ENCODE data around the gene MRFAP1L1. TPM values are rescaled to one million over a fixed set of nuclear protein-coding genes. Genes with fewer than 3 reads are reported as not detected.

MRFAP1L1 gene
- total and polyA plus RNA-seq, 2 experiments from 2014 or later = 43.9 to 44.1 TPM

GRCh38 chr4:6672131-6672530 is 37.5 kb downstream of the MRFAP1L1 start:
- Histone ChIP-seq H3K79me2 (ENCODE audit: insufficient read depth) (peaks cover 27% of the 10 kb centered on the region), H3K36me3 (ENCODE audit: low read depth) (no peaks in the 10 kb centered on the region), H3F3A (ENCODE audit: insufficient read depth) (peaks cover 10% of the 10 kb centered on the region), H3K27me3 (replicated peaks; ENCODE audit: insufficient read depth) (no peaks in the 10 kb centered on the region), H3K9me3 (ENCODE audit: low read depth) (no peaks in the 10 kb centered on the region), H2AFZ (no peak overlapping the region), H3K4me1 (ENCODE audit: insufficient read depth) (peaks cover 15% of the 10 kb centered on the region), H3K9ac (no peak overlapping the region), H3K27ac (no peak overlapping the region), H3K4me3 (no peak overlapping the region), H4K20me1 (ENCODE audit: insufficient read depth) (no peaks in the 10 kb centered on the region; the same call in 1 of the 2 replicates), H3K9me2 (ENCODE audit: insufficient read depth) (no peaks in the 10 kb centered on the region), H3K4me2 (ENCODE audit: unreplicated experiment) (no peak overlapping the region)
- no peak for TF ChIP-seq EZH2 (IDR thresholded peaks at IDR 0.05; ENCODE audit: insufficient read depth, poor library complexity, severe bottlenecking)
- no peak for TF ChIP-seq EZH2phosphoT487 (IDR thresholded peaks at IDR 0.05; ENCODE audit: insufficient read depth, low read depth)
- in situ Hi-C loops (cut with MboI) = no loop called here
- 96 to 98% methylated on average over 19 of the region's 19 CpGs for WGBS, 2 experiments (ENCODE audit: low coverage in 1 of 2, low lambda C conversion rate in 2 of 2, missing lambda C conversion rate in 2 of 2)
- DNase-seq = no peak

GRCh38 chr4:6671648-6672047 is 38.0 kb downstream of the MRFAP1L1 start:
- TF ChIP-seq EZH2phosphoT487 (IDR thresholded peaks at IDR 0.05; ENCODE audit: insufficient read depth, low read depth) (no peak), EZH2 (IDR thresholded peaks at IDR 0.05; ENCODE audit: insufficient read depth, poor library complexity, severe bottlenecking) (no peak)
- WGBS, 2 experiments (ENCODE audit: low coverage in 1 of 2, low lambda C conversion rate in 2 of 2, missing lambda C conversion rate in 2 of 2) = 85 to 88% methylated on average over 1 of the region's 1 CpG
- Histone ChIP-seq H3K4me3 (no peak overlapping the region), H3K4me2 (ENCODE audit: unreplicated experiment) (no peak overlapping the region), H3K9me2 (ENCODE audit: insufficient read depth) (no peaks in the 10 kb centered on the region), H3K9ac (no peak overlapping the region), H3K27ac (no peak overlapping the region), H2AFZ (no peak overlapping the region), H3K4me1 (ENCODE audit: insufficient read depth) (peaks cover 15% of the 10 kb centered on the region), H3K9me3 (ENCODE audit: low read depth) (no peaks in the 10 kb centered on the region), H3K36me3 (ENCODE audit: low read depth) (no peaks in the 10 kb centered on the region), H3F3A (ENCODE audit: insufficient read depth) (peaks cover 10% of the 10 kb centered on the region), H3K27me3 (replicated peaks; ENCODE audit: insufficient read depth) (no peaks in the 10 kb centered on the region), H4K20me1 (ENCODE audit: insufficient read depth) (no peaks in the 10 kb centered on the region; the same call in 1 of the 2 replicates), H3K79me2 (ENCODE audit: insufficient read depth) (peaks cover 22% of the 10 kb centered on the region)
- in situ Hi-C loops (cut with MboI) = no loop called here
- DNase-seq = no peak

- H4K20me1 ChIP-seq (ENCODE audit: insufficient read depth) = no peaks in the 10 kb centered on the region
- no peaks in the 10 kb centered on the region for H3K4me1 ChIP-seq (ENCODE audit: insufficient read depth)
- H3K27me3 ChIP-seq (replicated peaks; ENCODE audit: insufficient read depth) = no peaks in the 10 kb centered on the region
- in situ Hi-C loops (cut with MboI) = no loop called here
- H3K9me3 ChIP-seq (ENCODE audit: low read depth) = no peaks in the 10 kb centered on the region
- H3K9me2 ChIP-seq (ENCODE audit: insufficient read depth) = no peaks in the 10 kb centered on the region
- no peak overlapping the region for H3K4me2 ChIP-seq (ENCODE audit: unreplicated experiment)
- WGBS, 2 experiments (ENCODE audit: low coverage in 1 of 2, low lambda C conversion rate in 2 of 2, missing lambda C conversion rate in 2 of 2) = 69 to 71% methylated on average over 11 of the region's 11 CpGs
- TF ChIP-seq EZH2 (IDR thresholded peaks at IDR 0.05; ENCODE audit: insufficient read depth, poor library complexity, severe bottlenecking) = no peak
- no peak for TF ChIP-seq EZH2phosphoT487 (IDR thresholded peaks at IDR 0.05; ENCODE audit: insufficient read depth, low read depth)
- no peak overlapping the region for H3K4me3 ChIP-seq
- H3K79me2 ChIP-seq (ENCODE audit: insufficient read depth) = no peaks in the 10 kb centered on the region
- DNase-seq = peak; percentile 63
- no peak overlapping the region for H3K9ac ChIP-seq
- no peak overlapping the region for H3K27ac ChIP-seq
- H3F3A ChIP-seq (ENCODE audit: insufficient read depth) = peaks cover 7% of the 10 kb centered on the region
- H3K36me3 ChIP-seq (ENCODE audit: low read depth) = no peaks in the 10 kb centered on the region
- H2AFZ ChIP-seq = no peak overlapping the region
Observed at GRCh38 chr4:6668391-6668790, 41.3 kb downstream of the MRFAP1L1 start.

- WGBS, 2 experiments (ENCODE audit: low coverage in 1 of 2, low lambda C conversion rate in 2 of 2, missing lambda C conversion rate in 2 of 2) = 98 to 99% methylated on average over 9 of the region's 9 CpGs
- no peak for TF ChIP-seq EZH2 (IDR thresholded peaks at IDR 0.05; ENCODE audit: insufficient read depth, poor library complexity, severe bottlenecking)
- TF ChIP-seq EZH2phosphoT487 (IDR thresholded peaks at IDR 0.05; ENCODE audit: insufficient read depth, low read depth) = no peak
- Histone ChIP-seq H3K9me3 (ENCODE audit: low read depth) (no peaks in the 10 kb centered on the region), H3K4me2 (ENCODE audit: unreplicated experiment) (no peak overlapping the region), H3K4me3 (no peak overlapping the region), H3K27ac (no peak overlapping the region), H3K36me3 (ENCODE audit: low read depth) (no peaks in the 10 kb centered on the region), H3K79me2 (ENCODE audit: insufficient read depth) (no peaks in the 10 kb centered on the region), H3F3A (ENCODE audit: insufficient read depth) (peaks cover 6% of the 10 kb centered on the region; the same call in 1 of the 2 replicates), H3K4me1 (ENCODE audit: insufficient read depth) (no peaks in the 10 kb centered on the region), H3K27me3 (replicated peaks; ENCODE audit: insufficient read depth) (no peaks in the 10 kb centered on the region), H3K9me2 (ENCODE audit: insufficient read depth) (no peaks in the 10 kb centered on the region), H4K20me1 (ENCODE audit: insufficient read depth) (no peaks in the 10 kb centered on the region), H2AFZ (no peak overlapping the region), H3K9ac (no peak overlapping the region)
- in situ Hi-C loops (cut with MboI) = no loop called here
- DNase-seq = no peak
Observed at GRCh38 chr4:6665320-6665654, 44.4 kb downstream of the MRFAP1L1 start.
